ENCODE measurements around the gene ARID3A. TPM values are rescaled to one million over a fixed set of nuclear protein-coding genes. Genes with fewer than 3 reads are reported as not detected.

ARID3A gene
- total RNA-seq, 1 experiment from 2014 or later = 28.9 TPM

DNA sequence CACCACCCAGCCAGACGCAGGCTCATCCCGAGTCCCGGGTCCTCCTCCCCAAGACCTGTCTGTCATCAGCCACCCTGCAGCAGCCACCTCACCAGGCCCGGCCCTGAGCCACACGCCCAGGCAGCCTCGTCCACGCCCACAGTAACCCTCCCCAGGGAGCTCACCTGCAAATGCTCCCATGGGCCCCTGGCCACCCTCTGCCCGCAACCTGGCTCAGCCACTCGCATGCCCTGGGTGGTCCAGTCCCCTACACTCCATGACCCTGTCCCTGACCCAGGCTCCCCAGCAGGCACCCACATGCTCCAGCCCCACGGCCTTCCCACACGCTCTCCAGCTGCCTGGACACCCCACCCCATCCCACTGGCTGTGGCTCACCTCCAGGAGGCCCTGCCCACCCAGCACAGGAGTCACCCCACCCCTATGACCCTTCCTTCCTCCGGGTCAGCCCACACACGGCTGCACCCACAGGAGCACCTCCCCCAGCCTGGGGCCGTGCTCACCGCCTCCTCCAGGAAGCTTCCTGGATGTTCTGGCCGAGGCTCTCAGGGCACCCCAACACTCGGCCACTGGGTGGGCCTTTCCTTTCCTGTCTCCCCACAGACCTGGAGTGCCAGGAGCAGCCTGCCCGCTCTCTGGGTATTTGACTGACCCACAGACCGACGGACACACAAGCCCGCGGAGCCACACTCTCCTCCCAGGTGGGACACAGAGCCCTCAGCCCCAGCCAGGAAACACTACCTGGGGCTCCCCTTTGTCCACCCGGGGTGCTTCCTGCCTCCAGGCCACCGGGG lies 91.5 kb downstream of the ARID3A start:
- intact Hi-C loops (cut with micrococcal nuclease; ENCODE audit: unreplicated experiment) = no loop called here
- ATAC-seq (peak; percentile 17), DNase-seq (ENCODE audit: low read depth, low spot score) (no peak)
- no peaks in the 10 kb centered on the region for H3K27me3 ChIP-seq (ENCODE audit: control insufficient read depth, insufficient read depth, low read length)
- no peaks in the 10 kb centered on the region for H3K9me3 ChIP-seq (ENCODE audit: control insufficient read depth, insufficient read depth, low read depth, low read length)
- H3K4me3 ChIP-seq (ENCODE audit: low read depth in 2 of 2, low read length in 2 of 2) = peak overlapping the region; percentile 4 to 11; a peak in 2 of 4 replicates
- CTCF ChIA-PET = interaction anchor here (0.6 to 0.7 kb wide), 2 partner anchors 9 to 168 kb away, joined by 5 to 13 read pairs; partner anchors contain the start of gene CNN2
- peak overlapping the region; percentile 84 for H3K27ac ChIP-seq (ENCODE audit: low read length)
- POLR2A ChIA-PET = interaction anchor here (0.8 kb wide), 1 partner anchor 9 kb away, joined by 4 read pairs; the partner anchor contains the start of gene CNN2
- H3K36me3 ChIP-seq (ENCODE audit: control insufficient read depth, insufficient read depth, low read length) = no peaks in the 10 kb centered on the region; the same call in 1 of the 2 replicates
- peaks cover 20% of the 10 kb centered on the region for H3K4me1 ChIP-seq (ENCODE audit: control insufficient read depth, insufficient read depth, low read length)
- BruUV-seq (replicated peaks) = no TSS peak
- in situ Hi-C loops (cut with HindIII; ENCODE audit: low pct_unique_long_range_greater_than_20kb, low sequenced_read_pairs) = no loop called here
- TF ChIP-seq, protein P1, sequence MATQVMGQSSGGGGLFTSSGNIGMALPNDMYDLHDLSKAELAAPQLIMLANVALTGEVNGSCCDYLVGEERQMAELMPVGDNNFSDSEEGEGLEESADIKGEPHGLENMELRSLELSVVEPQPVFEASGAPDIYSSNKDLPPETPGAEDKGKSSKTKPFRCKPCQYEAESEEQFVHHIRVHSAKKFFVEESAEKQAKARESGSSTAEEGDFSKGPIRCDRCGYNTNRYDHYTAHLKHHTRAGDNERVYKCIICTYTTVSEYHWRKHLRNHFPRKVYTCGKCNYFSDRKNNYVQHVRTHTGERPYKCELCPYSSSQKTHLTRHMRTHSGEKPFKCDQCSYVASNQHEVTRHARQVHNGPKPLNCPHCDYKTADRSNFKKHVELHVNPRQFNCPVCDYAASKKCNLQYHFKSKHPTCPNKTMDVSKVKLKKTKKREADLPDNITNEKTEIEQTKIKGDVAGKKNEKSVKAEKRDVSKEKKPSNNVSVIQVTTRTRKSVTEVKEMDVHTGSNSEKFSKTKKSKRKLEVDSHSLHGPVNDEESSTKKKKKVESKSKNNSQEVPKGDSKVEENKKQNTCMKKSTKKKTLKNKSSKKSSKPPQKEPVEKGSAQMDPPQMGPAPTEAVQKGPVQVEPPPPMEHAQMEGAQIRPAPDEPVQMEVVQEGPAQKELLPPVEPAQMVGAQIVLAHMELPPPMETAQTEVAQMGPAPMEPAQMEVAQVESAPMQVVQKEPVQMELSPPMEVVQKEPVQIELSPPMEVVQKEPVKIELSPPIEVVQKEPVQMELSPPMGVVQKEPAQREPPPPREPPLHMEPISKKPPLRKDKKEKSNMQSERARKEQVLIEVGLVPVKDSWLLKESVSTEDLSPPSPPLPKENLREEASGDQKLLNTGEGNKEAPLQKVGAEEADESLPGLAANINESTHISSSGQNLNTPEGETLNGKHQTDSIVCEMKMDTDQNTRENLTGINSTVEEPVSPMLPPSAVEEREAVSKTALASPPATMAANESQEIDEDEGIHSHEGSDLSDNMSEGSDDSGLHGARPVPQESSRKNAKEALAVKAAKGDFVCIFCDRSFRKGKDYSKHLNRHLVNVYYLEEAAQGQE (IDR thresholded peaks at IDR 0.05; ENCODE audit: insufficient read depth in 1 of 2, low read depth in 2 of 2, low read length in 1 of 2) = no peak
- TF ChIP-seq, protein P2, sequence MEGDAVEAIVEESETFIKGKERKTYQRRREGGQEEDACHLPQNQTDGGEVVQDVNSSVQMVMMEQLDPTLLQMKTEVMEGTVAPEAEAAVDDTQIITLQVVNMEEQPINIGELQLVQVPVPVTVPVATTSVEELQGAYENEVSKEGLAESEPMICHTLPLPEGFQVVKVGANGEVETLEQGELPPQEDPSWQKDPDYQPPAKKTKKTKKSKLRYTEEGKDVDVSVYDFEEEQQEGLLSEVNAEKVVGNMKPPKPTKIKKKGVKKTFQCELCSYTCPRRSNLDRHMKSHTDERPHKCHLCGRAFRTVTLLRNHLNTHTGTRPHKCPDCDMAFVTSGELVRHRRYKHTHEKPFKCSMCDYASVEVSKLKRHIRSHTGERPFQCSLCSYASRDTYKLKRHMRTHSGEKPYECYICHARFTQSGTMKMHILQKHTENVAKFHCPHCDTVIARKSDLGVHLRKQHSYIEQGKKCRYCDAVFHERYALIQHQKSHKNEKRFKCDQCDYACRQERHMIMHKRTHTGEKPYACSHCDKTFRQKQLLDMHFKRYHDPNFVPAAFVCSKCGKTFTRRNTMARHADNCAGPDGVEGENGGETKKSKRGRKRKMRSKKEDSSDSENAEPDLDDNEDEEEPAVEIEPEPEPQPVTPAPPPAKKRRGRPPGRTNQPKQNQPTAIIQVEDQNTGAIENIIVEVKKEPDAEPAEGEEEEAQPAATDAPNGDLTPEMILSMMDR (IDR thresholded peaks at IDR 0.05) = no peak
- TF ChIP-seq TCF7L2 (IDR thresholded peaks at IDR 0.05; ENCODE audit: low read depth, low read length) = no peak
- TF ChIP-seq POLR2AphosphoS5 (IDR thresholded peaks at IDR 0.05; ENCODE audit: low read depth, low read length) = no peak
- TF ChIP-seq SIN3A (IDR thresholded peaks at IDR 0.05; ENCODE audit: borderline replicate concordance, insufficient read depth, low read depth, low read length) = no peak

GRCh38 chr19:1017906-1018305 lies 92.1 kb downstream of the ARID3A start:
- intact Hi-C loops (cut with micrococcal nuclease; ENCODE audit: unreplicated experiment) (no loop called here), in situ Hi-C loops (cut with HindIII; ENCODE audit: low pct_unique_long_range_greater_than_20kb, low sequenced_read_pairs) (no loop called here)
- DNase-seq (ENCODE audit: low read depth, low spot score) (no peak), ATAC-seq (no peak)
- POLR2A ChIA-PET = no interaction called here
- no TSS peak for BruUV-seq (replicated peaks)
- H3K27ac ChIP-seq (ENCODE audit: low read length) = peak overlapping the region; percentile 84
- TF ChIP-seq, protein P1 (IDR thresholded peaks at IDR 0.05; ENCODE audit: insufficient read depth in 1 of 2, low read depth in 2 of 2, low read length in 1 of 2) = no peak
- TF ChIP-seq, protein P2 (IDR thresholded peaks at IDR 0.05) = no peak
- TF ChIP-seq TCF7L2 (IDR thresholded peaks at IDR 0.05; ENCODE audit: low read depth, low read length) = no peak
- TF ChIP-seq POLR2AphosphoS5 (IDR thresholded peaks at IDR 0.05; ENCODE audit: low read depth, low read length) = no peak
- no peak for TF ChIP-seq SIN3A (IDR thresholded peaks at IDR 0.05; ENCODE audit: borderline replicate concordance, insufficient read depth, low read depth, low read length)
- peaks cover 20% of the 10 kb centered on the region for H3K4me1 ChIP-seq (ENCODE audit: control insufficient read depth, insufficient read depth, low read length)
- H3K36me3 ChIP-seq (ENCODE audit: control insufficient read depth, insufficient read depth, low read length) = no peaks in the 10 kb centered on the region; the same call in 1 of the 2 replicates
- H3K9me3 ChIP-seq (ENCODE audit: control insufficient read depth, insufficient read depth, low read depth, low read length) = no peaks in the 10 kb centered on the region
- H3K4me3 ChIP-seq (ENCODE audit: low read depth in 2 of 2, low read length in 2 of 2) = peak overlapping the region; percentile 55 to 75; a peak in 2 of 4 replicates
- CTCF ChIA-PET = interaction anchor here (0.7 kb wide), 1 partner anchor 8 kb away, joined by 5 read pairs; the partner anchor contains the start of gene CNN2
- no peaks in the 10 kb centered on the region for H3K27me3 ChIP-seq (ENCODE audit: control insufficient read depth, insufficient read depth, low read length)

Measured in Panc1 (cell line).